PC-9 (cell line): ENCODE measurements around the gene NEO1.

Source experiments
- EZH2 ChIP-seq: fragments of 200-600 bp; sonication (generic); IDR thresholded peaks from 2 replicates; pipeline ENCODE4 v1.8.0; 2017; ENCODE audit warnings: antibody characterized with exemption, low read depth
- TF ChIP-seq, protein P1 (sequence below): fragments of 200-600 bp; sonication (generic); conservative IDR thresholded peaks from 2 replicates; pipeline ENCODE4 v1.6.1; 2017; ENCODE audit warnings: mixed run types, antibody characterized with exemption, mild to moderate bottlenecking, moderate library complexity

DNA sequence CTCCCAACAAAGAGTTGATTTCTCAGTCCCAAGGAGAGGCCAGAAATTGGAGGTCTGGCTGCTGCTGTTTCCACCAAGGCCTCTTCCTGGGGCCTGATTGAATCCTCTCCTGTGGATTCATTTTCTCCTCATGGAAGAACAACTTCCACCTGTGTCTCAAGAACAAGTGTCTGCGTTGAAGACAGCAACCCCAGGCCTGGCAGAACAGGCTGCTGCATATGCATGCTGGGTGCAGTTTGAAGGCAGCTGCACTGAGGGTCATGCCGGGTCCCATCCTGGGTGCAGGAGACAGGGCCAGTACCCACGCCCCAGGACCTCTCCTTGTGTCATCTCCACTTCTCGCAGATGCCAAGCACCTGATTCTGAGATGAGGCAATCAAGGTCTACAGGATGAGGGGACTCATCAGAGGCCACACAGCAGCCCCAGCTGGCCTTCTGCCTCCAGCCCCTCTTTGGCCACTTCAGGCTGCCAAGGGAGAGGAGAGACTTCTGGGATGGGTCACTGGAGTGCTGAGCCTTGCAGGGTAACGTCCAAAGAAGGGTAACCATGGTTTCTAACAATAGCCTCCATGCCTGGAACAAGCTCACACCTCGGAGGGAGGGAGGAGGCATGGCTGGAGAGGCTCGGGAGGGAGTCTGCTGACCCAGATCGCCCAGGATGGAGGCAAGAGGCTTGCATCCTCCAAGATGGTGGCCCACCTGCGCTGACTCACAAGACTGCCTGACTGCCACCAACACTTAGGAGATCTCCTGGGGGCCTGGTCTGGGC is 286.5 kb downstream of the NEO1 start:
- TF ChIP-seq, protein P1, sequence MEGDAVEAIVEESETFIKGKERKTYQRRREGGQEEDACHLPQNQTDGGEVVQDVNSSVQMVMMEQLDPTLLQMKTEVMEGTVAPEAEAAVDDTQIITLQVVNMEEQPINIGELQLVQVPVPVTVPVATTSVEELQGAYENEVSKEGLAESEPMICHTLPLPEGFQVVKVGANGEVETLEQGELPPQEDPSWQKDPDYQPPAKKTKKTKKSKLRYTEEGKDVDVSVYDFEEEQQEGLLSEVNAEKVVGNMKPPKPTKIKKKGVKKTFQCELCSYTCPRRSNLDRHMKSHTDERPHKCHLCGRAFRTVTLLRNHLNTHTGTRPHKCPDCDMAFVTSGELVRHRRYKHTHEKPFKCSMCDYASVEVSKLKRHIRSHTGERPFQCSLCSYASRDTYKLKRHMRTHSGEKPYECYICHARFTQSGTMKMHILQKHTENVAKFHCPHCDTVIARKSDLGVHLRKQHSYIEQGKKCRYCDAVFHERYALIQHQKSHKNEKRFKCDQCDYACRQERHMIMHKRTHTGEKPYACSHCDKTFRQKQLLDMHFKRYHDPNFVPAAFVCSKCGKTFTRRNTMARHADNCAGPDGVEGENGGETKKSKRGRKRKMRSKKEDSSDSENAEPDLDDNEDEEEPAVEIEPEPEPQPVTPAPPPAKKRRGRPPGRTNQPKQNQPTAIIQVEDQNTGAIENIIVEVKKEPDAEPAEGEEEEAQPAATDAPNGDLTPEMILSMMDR: no peak
- TF ChIP-seq EZH2: no peak
